ENCODE data around the gene SPATA32. TPM values are rescaled to one million over a fixed set of nuclear protein-coding genes. Genes with fewer than 3 reads are reported as not detected.

The SPATA32 gene
- total RNA-seq, 1 experiment from 2014 or later, result 0.48 TPM

DNA sequence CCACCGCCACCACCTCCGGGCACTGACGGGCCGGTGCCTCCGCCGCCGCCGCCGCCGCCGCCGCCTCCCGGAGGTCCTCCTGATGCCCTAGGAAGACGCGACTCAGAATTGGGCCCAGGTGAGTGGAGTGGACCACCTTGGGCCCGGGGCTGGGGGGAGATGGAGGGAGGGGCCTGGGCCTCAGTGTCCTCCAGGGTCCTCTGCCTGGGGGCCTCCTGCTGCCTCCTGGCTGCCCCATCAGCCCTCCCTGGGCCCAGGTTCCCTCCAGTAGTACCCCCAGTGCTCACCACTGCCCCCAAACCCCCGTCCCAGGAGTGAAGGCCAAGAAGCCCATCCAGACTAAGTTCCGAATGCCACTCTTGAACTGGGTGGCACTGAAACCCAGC, 19.9 kb downstream of the SPATA32 start:
- Histone ChIP-seq H3K79me2 (ENCODE audit: low read depth) (no peaks in the 10 kb centered on the region), H2AFZ (no peak overlapping the region), H3K4me3 (no peak overlapping the region), H3F3A (ENCODE audit: insufficient read depth, low read depth) (no peaks in the 10 kb centered on the region; the same call in 1 of the 2 replicates), H3K27ac (no peak overlapping the region), H3K4me1 (replicated peaks; ENCODE audit: insufficient read depth) (peaks cover 6% of the 10 kb centered on the region; the same call in 1 of the 2 replicates), H3K27me3 (ENCODE audit: insufficient read depth, low read depth) (no peaks in the 10 kb centered on the region), H4K20me1 (ENCODE audit: insufficient read depth) (no peaks in the 10 kb centered on the region), H3K36me3 (ENCODE audit: low read depth) (no peaks in the 10 kb centered on the region), H3K4me2 (no peak overlapping the region), H3K9me2 (ENCODE audit: insufficient read depth) (no peaks in the 10 kb centered on the region), H3K9me3 (ENCODE audit: insufficient read depth, low read depth) (no peaks in the 10 kb centered on the region)
- CTCF ChIA-PET, result no interaction called here
- intact Hi-C loops (cut with micrococcal nuclease; ENCODE audit: unreplicated experiment), result no loop called here
- no peak for TF ChIP-seq EZH2 (IDR thresholded peaks at IDR 0.05; ENCODE audit: low read depth)
- TF ChIP-seq, protein P1, sequence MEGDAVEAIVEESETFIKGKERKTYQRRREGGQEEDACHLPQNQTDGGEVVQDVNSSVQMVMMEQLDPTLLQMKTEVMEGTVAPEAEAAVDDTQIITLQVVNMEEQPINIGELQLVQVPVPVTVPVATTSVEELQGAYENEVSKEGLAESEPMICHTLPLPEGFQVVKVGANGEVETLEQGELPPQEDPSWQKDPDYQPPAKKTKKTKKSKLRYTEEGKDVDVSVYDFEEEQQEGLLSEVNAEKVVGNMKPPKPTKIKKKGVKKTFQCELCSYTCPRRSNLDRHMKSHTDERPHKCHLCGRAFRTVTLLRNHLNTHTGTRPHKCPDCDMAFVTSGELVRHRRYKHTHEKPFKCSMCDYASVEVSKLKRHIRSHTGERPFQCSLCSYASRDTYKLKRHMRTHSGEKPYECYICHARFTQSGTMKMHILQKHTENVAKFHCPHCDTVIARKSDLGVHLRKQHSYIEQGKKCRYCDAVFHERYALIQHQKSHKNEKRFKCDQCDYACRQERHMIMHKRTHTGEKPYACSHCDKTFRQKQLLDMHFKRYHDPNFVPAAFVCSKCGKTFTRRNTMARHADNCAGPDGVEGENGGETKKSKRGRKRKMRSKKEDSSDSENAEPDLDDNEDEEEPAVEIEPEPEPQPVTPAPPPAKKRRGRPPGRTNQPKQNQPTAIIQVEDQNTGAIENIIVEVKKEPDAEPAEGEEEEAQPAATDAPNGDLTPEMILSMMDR (conservative IDR thresholded peaks at IDR 0.05), result no peak
- POLR2A ChIA-PET (ENCODE audit: unreplicated experiment), result no interaction called here
- no peak for DNase-seq
- BruUV-seq (replicated peaks), result no TSS peak

DNA sequence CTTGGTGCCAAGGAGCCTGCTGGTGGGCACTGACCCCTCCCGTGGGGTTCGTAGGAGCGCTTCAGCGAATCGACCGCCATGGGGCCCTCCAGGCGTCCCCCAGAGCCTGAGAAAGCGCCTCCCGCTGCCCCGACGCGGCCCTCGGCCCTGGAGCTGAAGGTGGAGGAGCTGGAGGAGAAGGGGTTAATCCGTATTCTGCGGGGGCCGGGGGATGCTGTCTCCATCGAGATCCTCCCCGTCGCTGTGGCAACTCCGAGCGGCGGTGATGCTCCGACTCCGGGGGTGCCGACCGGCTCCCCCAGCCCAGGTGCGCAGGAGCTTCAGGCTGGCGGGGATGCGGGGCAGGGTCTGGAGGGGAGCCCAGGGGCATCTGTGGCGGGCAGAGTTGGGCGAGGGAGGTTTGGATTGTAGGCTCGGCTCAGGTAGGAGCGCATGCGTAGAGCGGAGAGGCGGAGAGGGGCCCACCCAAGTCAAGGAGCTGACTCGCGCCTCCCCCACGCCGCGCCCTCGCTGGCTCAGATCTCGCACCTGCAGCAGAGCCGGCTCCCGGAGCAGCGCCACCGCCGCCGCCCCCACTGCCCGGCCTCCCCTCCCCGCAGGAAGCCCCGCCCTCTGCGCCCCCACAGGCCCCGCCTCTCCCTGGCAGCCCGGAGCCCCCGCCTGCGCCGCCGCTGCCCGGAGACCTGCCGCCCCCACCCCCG, 20.4 kb downstream of the SPATA32 start:
- POLR2A ChIA-PET (ENCODE audit: unreplicated experiment), result no interaction called here
- H2AFZ ChIP-seq, result no peak overlapping the region
- DNase-seq, result no peak
- H3K9me3 ChIP-seq (ENCODE audit: insufficient read depth, low read depth), result no peaks in the 10 kb centered on the region
- no peak overlapping the region for H3K4me2 ChIP-seq
- H3K79me2 ChIP-seq (ENCODE audit: low read depth), result no peaks in the 10 kb centered on the region
- no peaks in the 10 kb centered on the region for H3K36me3 ChIP-seq (ENCODE audit: low read depth)
- CTCF ChIA-PET, result no interaction called here
- BruUV-seq (replicated peaks), result no TSS peak
- no peaks in the 10 kb centered on the region for H3K9me2 ChIP-seq (ENCODE audit: insufficient read depth)
- no peak overlapping the region for H3K4me3 ChIP-seq
- H3K4me1 ChIP-seq (replicated peaks; ENCODE audit: insufficient read depth), result 0 out of 2 replicates have a peak, but pooled peaks cover 1% of the 10 kb centered on the region
- TF ChIP-seq, protein P1 (conservative IDR thresholded peaks at IDR 0.05), result no peak
- TF ChIP-seq EZH2 (IDR thresholded peaks at IDR 0.05; ENCODE audit: low read depth), result no peak
- no peaks in the 10 kb centered on the region for H4K20me1 ChIP-seq (ENCODE audit: insufficient read depth)
- no peaks in the 10 kb centered on the region; the same call in 1 of the 2 replicates for H3F3A ChIP-seq (ENCODE audit: insufficient read depth, low read depth)
- intact Hi-C loops (cut with micrococcal nuclease; ENCODE audit: unreplicated experiment), result no loop called here
- no peaks in the 10 kb centered on the region for H3K27me3 ChIP-seq (ENCODE audit: insufficient read depth, low read depth)
- H3K27ac ChIP-seq, result no peak overlapping the region

DNA sequence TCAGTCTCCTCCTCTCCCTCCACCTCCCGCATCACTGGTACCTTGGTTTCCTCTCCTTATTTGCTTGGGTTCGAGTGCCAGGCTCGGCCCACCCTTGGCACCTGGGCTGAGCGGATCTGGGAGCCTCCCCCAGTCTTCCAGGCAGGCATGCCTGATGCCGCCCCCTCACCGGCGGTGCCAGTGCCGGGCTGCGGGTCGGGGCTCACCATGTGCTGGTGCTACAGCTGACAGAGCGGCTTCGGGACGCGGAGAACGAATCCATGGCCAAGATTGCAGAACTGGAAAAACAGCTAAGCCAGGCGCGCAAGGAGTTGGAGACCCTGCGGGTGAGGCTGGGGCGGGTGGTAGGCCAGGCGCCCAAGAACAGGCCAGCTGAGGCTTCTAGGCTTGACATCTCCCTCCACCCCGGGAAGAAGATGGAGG, 21.0 kb downstream of the SPATA32 start:
- H3K27ac ChIP-seq, result no peak overlapping the region
- no TSS peak for BruUV-seq (replicated peaks)
- intact Hi-C loops (cut with micrococcal nuclease; ENCODE audit: unreplicated experiment), result no loop called here
- no peak overlapping the region for H2AFZ ChIP-seq
- H3K4me2 ChIP-seq, result no peak overlapping the region
- no peaks in the 10 kb centered on the region for H4K20me1 ChIP-seq (ENCODE audit: insufficient read depth)
- H3F3A ChIP-seq (ENCODE audit: insufficient read depth, low read depth), result no peaks in the 10 kb centered on the region; the same call in 1 of the 2 replicates
- no peaks in the 10 kb centered on the region for H3K36me3 ChIP-seq (ENCODE audit: low read depth)
- DNase-seq, result no peak
- ChIA-PET POLR2A (ENCODE audit: unreplicated experiment) (interaction anchor here (0.6 kb wide), 1 partner anchor 80 kb away, joined by 4 read pairs; no protein-coding TSS in a partner anchor), CTCF (no interaction called here)
- H3K9me3 ChIP-seq (ENCODE audit: insufficient read depth, low read depth), result no peaks in the 10 kb centered on the region
- H3K79me2 ChIP-seq (ENCODE audit: low read depth), result no peaks in the 10 kb centered on the region
- TF ChIP-seq, protein P1 (conservative IDR thresholded peaks at IDR 0.05), result no peak
- no peak for TF ChIP-seq EZH2 (IDR thresholded peaks at IDR 0.05; ENCODE audit: low read depth)
- H3K4me3 ChIP-seq, result no peak overlapping the region
- no peaks in the 10 kb centered on the region for H3K4me1 ChIP-seq (replicated peaks; ENCODE audit: insufficient read depth)
- no peaks in the 10 kb centered on the region for H3K27me3 ChIP-seq (ENCODE audit: insufficient read depth, low read depth)
- no peaks in the 10 kb centered on the region for H3K9me2 ChIP-seq (ENCODE audit: insufficient read depth)

Measured in PC-9 (cell line).